ENCODE measurements around the gene DNAH12.

DNA sequence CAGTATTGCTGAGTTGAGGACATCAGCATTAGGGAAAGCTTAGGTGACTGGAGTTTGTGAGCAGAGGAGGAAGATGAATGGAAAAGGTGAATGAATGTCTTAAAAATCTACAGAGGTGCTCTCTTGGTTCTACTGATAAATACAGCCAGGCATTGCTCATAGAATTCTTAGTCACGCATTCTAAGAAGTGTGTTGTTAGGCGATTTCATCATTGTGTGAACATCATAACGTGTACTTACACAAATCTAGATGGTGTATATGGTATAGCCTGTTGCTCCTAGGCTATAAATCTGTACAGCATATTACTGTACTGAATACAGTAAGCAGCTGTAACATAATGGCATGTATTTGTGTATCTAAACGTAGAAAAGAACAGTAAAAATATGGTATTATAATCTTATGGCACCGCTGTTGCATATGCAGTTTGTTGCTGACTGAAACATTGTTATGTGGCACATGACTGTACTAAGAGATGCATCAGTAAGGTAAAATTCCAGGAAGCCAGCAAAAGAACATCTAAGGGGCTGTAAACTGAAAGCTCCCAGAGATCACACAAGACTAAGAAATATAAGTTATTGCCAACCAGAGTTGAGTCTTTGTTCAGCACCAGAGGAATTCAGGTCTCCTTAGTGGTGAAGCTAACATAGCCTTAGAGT is 208.7 kb downstream of the DNAH12 start:
- TF ChIP-seq POLR2A (IDR thresholded peaks at IDR 0.05; ENCODE audit: low read length) (no peak), GATA1 (IDR thresholded peaks at IDR 0.05; ENCODE audit: low read depth, low read length) (no peak)
